G401.6 (cell line): Measurements from ENCODE around the gene IL12A.

ENCODE experiments used
- FAIRE-seq: peaks from 2 replicates; lab custom pipeline; 2012; peaks lifted over from hg19 to GRCh38; lab: Jason Lieb, UNC

Gene IL12A

DNA sequence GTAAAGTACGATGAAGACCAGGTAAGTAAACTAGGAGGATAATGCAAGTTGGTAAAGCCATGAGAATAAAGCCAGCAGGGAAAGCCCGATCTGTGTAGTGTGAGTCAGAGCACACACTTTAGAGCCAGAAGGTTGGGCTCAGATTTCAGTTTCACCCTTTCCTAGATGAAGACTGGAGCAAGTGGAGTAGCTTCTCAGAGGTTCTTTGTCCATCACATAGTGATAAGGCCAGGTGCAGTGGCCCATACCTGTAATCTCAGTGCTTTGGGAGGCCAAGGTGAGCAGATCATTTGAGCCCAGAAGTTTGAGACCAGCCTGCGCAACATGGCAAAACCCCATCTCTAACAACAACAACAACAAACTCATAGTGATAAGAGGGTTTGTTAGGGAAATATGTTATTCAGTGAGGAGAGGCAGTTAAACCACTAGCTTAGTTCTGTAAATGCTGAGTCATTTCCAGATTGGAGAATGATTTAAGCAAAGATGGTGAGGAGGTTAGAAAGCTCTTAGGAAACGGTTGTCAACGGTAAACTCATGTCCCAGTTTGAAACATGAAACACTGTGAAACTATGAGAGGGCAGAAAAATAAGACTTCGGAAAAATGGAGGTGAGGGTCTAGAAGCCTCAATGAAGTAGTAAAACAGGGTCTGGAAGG is 39.0 kb downstream of the IL12A start:
- FAIRE-seq, result no peak

DNA sequence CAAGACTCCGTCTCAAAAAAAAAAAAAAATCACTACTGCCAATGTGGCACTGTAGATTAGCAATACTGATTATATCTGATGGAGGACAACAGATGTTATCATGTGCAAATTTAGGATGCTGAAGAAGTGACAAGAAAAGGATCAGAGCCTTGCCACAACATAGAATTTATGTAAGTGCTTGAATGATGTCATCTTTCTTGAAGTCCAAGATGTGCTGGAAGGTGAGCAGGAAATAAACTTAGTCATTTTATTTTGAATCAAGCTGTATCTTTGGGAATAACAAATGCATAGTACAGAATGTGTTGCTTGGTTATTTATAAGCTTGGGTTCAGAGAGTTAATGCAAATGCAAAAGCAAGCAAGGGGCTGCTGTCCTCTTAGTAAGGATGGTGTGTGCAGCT is 47.1 kb downstream of the IL12A start:
- no peak for FAIRE-seq

DNA sequence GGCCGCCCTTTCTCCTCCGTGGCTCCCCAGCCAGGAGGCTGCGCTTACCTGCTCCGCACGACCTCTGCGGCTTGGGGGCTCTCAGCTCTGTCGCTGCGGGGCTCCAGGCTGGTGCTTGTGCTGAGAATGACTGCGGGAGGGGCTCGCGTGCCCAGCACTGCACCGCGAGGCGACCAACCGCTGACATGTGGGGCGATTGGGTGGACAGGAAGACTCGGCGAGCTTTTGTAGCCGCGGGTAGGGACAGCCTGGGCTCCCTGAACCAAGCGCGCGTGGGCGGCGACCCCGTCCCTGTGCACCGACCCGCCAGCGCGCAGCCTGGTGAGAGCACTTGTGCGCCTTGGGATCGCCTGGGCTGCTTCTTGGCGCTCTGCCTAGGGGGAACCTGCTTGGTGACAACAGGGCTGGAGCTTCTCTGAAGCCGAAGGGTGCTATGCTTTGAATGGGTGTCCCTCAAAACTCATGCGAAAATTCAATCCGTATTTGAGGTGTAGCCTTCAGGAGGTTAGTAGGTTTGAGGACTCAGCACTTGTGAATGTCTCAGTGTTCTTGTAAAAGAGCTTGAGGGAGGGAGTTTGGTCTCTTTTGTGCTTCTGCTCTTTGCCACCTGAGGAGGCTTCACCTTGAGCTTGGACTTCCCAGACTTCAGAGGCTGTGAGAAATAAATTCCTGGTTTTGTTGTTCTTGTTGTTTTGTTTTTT is 50.4 kb downstream of the IL12A start:
- no peak for FAIRE-seq

DNA sequence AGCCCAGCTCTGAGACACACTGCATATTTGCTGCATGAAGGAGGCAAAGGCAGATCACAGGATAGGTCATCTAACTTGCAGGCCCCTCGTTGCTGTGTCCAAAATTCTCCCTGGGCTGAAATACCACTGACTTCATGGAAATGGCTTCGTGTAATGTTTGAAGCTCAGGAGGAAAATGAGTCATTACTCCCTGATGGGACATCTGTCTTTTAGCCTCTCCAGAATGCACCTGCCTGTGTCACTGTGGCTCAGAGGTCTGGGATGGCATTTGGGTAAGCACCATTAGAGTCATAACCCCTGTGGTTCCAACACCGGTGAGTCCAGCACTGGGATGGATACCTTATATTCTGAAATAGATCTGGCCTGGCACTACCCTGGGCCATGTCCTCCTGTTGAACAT is 51.5 kb downstream of the IL12A start:
- FAIRE-seq, result no peak

DNA sequence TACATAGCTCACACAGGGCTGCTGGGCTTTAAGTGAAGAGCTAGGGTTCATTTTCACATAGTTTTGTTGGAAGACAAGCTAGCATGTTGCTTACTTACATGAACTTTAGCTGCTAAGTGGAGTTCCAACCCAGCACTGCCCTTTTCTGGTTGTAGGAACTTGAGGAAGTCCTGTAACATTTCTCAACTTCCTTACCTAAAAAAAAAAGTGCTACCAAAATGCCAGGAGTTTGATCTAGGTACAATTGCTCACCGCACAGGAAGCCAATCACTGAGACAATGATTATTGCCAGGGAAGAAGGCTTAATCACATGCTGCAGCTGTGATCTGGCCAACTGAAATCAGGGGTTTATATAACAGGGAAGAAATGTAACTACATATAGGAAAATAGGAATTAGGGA is 52.8 kb downstream of the IL12A start:
- no peak for FAIRE-seq

DNA sequence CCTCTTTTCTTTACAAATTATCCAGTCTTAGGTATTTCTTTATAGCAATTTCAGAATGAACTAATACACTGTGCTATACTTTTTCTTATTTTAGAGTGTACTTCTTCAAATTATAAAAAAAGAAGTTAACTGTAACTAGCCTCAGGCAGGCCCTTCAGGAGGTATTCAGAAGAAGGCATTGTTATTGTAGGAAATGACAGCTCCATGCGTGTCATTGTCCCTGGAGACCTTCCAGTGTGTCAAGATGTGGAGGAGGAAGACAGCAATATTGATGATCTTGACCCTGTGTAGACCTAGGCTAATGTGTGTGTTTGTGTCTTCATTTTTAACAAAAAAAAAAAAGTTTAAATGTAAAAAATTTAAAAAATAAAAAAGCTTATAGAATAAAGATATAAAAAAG is 55.5 kb downstream of the IL12A start:
- peak; percentile 81 for FAIRE-seq
